MCF 10A (cell line): ENCODE data around the gene PROCR. TPM values are rescaled to one million over a fixed set of nuclear protein-coding genes. Genes with fewer than 3 reads are reported as not detected.
"Not testable (repeated sequence)": the region's sequence is repeated elsewhere in the genome, so short reads cannot be mapped to it uniquely, and the experiment has no call there.

Experiments
- BruUV-seq: library from RNA; stranded (reverse); fragments of 400-500 nt; replicated peaks from 2 replicates; lab custom pipeline; 2021; lab: Mats Ljungman, UMichigan
- CTCF ChIA-PET: fragments of 300-600 bp; sonication (Branson Sonifier 250); formaldehyde crosslinking; extraction: SDS; loops from one replicate; lab custom pipeline; 2021; ENCODE audit warnings: antibody characterized with exemption, inconsistent platforms; lab: Yijun Ruan, JAX
- POLR2A ChIA-PET: fragments of 300-600, 350-650 bp; sonication (Branson Sonifier 250); formaldehyde crosslinking; extraction: SDS; loops from one replicate; lab custom pipeline; 2020; ENCODE audit warnings: antibody characterized with exemption, inconsistent platforms; lab: Yijun Ruan, JAX
- DNase-seq: peaks from one replicate; pipeline ENCODE4 v3.0.0-alpha.2; 2018; ENCODE audit not compliant: unreplicated experiment
- H3K27ac Mint-ChIP-seq: one replicate; pipeline ENCODE4 v1.8.0; 2022; ENCODE audit warnings: mild to moderate bottlenecking, low read depth, mixed read lengths; ENCODE audit not compliant: unreplicated experiment
- H3K27me3 Mint-ChIP-seq: one replicate; pipeline ENCODE4 v1.8.0; 2022; ENCODE audit warnings: mixed read lengths; ENCODE audit not compliant: insufficient read depth, unreplicated experiment
- H3K36me3 Mint-ChIP-seq: one replicate; pipeline ENCODE4 v1.8.0; 2022; ENCODE audit warnings: mild to moderate bottlenecking, moderate library complexity, mixed read lengths; ENCODE audit not compliant: insufficient read depth, unreplicated experiment
- H3K4me1 Mint-ChIP-seq: one replicate; pipeline ENCODE4 v1.8.0; 2022; ENCODE audit warnings: mixed read lengths; ENCODE audit not compliant: insufficient read depth, unreplicated experiment
- H3K4me3 Mint-ChIP-seq: one replicate; pipeline ENCODE4 v1.8.0; 2022; ENCODE audit warnings: mild to moderate bottlenecking, moderate library complexity, mixed read lengths; ENCODE audit not compliant: unreplicated experiment
- H3K9me3 Mint-ChIP-seq: one replicate; pipeline ENCODE4 v1.8.0; 2022; ENCODE audit warnings: mixed read lengths; ENCODE audit not compliant: unreplicated experiment
- intact Hi-C: fragments of 100-400 bp; cut with micrococcal nuclease; formaldehyde crosslinking; loops from 2 replicates; pipeline ENCODE4 v1.14.1; 2022
- total RNA-seq: library from RNA; stranded (reverse); gene quantifications from 2 replicates; pipeline ENCODE4 v1.2.3, GENCODE V29; 2022
- TF ChIP-seq, protein P1 (sequence below): fragments of 200-600 bp; IDR thresholded peaks from one replicate; pipeline ENCODE4 v1.8.0; 2022; ENCODE audit warnings: antibody characterized with exemption, mild to moderate bottlenecking; ENCODE audit not compliant: unreplicated experiment

PROCR gene
- total RNA-seq, 1 experiment from 2014 or later = 34.6 TPM

GRCh38 chr20:35176132-35176531 is 4.3 kb downstream of the PROCR start:
- Mint-ChIP-seq H3K4me3 (no peak overlapping the region), H3K27ac (no peak overlapping the region), H3K36me3 (peaks cover 5% of the 10 kb centered on the region), H3K9me3 (no peaks in the 10 kb centered on the region), H3K4me1 (peaks cover 26% of the 10 kb centered on the region), H3K27me3 (no peaks in the 10 kb centered on the region)
- BruUV-seq = no TSS peak
- TF ChIP-seq, protein P1, sequence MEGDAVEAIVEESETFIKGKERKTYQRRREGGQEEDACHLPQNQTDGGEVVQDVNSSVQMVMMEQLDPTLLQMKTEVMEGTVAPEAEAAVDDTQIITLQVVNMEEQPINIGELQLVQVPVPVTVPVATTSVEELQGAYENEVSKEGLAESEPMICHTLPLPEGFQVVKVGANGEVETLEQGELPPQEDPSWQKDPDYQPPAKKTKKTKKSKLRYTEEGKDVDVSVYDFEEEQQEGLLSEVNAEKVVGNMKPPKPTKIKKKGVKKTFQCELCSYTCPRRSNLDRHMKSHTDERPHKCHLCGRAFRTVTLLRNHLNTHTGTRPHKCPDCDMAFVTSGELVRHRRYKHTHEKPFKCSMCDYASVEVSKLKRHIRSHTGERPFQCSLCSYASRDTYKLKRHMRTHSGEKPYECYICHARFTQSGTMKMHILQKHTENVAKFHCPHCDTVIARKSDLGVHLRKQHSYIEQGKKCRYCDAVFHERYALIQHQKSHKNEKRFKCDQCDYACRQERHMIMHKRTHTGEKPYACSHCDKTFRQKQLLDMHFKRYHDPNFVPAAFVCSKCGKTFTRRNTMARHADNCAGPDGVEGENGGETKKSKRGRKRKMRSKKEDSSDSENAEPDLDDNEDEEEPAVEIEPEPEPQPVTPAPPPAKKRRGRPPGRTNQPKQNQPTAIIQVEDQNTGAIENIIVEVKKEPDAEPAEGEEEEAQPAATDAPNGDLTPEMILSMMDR = no peak
- CTCF ChIA-PET = interaction anchor here (0.5 to 1.3 kb wide), 2 partner anchors 31 to 1598 kb away, joined by 4 to 5 read pairs; no protein-coding TSS in a partner anchor
- DNase-seq = no peak
- POLR2A ChIA-PET = interaction anchor here (0.6 kb wide), 1 partner anchor 102 kb away, joined by 4 read pairs; the partner anchor contains the start of gene MMP24OS
- intact Hi-C loops = no loop called here

DNA sequence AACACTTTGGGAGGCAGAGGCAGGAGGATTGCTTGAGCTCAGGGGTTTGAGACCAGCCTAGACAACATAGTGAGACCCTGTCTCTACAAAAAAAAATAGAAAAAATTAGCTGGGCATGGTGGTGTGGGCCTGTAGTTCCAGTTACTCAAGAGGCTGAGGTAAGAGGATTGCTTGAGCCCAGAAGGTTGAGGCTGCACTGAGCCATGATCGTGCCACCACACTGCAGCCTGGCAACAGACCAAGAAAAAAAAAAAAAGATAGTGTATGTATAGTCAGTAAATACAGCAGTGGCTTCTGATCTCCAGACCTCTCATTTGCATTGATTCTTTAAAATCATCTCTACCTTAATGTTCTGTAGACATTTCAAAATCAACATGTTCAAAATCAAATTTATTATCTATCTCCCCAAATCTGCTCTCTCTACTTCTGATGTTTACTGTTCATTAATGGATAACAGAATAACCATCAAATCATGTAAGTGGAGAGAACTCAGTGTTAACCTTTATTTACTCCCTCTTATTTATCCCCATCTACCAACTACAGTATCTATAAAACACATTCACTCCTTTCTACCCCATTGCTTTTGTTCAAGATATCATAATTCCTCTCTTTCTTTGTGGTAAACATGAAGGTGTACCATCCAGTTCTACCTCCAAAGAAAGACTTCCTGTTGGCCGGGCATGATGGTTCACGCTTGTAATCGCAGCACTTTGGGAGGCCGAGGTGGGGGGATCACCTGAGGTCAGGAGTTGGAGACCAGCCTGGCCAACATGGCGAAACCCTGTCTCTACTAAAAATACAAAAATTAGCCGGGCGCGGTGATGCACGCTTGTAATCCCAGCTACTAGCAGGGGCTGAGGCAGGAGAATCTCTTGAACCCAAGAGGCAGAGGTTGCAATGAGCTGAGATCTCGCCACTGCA is 7.7 kb downstream of the PROCR start:
- Mint-ChIP-seq H3K27ac (no peak overlapping the region), H3K9me3 (no peaks in the 10 kb centered on the region), H3K4me1 (no peaks in the 10 kb centered on the region), H3K36me3 (peaks cover 5% of the 10 kb centered on the region), H3K4me3 (no peak overlapping the region), H3K27me3 (no peaks in the 10 kb centered on the region)
- DNase-seq = no peak
- BruUV-seq = no TSS peak
- intact Hi-C loops = no loop called here
- POLR2A ChIA-PET = interaction anchor here (0.6 to 1.2 kb wide), 3 partner anchors 27 to 35 kb away, joined by 3 to 4 read pairs (median 3); partner anchors contain the start of gene EDEM2
- TF ChIP-seq, protein P1 = no peak
- CTCF ChIA-PET = interaction anchor here (0.6 to 1.0 kb wide), 3 partner anchors 35 to 77 kb away, joined by 3 read pairs; no protein-coding TSS in a partner anchor

- DNase-seq = no peak
- no TSS peak for BruUV-seq
- POLR2A ChIA-PET = interaction anchor here (0.7 kb wide), 1 partner anchor 34 kb away, joined by 3 read pairs; no protein-coding TSS in a partner anchor
- intact Hi-C loops = no loop called here
- Mint-ChIP-seq H3K9me3 (no peaks in the 10 kb centered on the region), H3K4me3 (no peak overlapping the region), H3K4me1 (no peaks in the 10 kb centered on the region), H3K27ac (no peak overlapping the region), H3K36me3 (peaks cover 5% of the 10 kb centered on the region), H3K27me3 (no peaks in the 10 kb centered on the region)
- CTCF ChIA-PET = interaction anchor here (0.6 to 1.0 kb wide), 2 partner anchors 35 to 76 kb away, joined by 3 read pairs; no protein-coding TSS in a partner anchor
- TF ChIP-seq, protein P1 = no peak
Observed at GRCh38 chr20:35180266-35180665, 8.4 kb downstream of the PROCR start.

DNA sequence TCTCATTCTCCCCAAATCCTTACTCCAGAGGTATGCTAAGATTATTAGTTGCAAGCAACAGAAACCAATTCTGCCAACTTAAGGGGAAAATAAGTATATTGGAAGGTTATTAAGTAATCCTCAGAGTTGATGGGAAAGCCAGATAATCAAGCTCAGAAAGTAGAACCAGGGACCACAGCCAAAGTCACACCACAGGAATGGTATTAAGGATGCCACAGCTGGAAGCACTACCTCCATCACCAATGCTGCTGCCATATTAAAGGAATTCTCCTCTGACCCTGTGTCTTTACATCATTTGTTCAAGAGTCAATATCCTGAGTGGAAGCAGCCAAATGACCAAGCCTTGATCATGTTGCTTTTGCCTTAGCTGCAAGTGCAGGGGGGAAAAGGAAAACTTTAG is 9.9 kb downstream of the PROCR start:
- CTCF ChIA-PET = no interaction called here
- Mint-ChIP-seq H3K27me3 (no peaks in the 10 kb centered on the region), H3K36me3 (peaks cover 5% of the 10 kb centered on the region), H3K9me3 (no peaks in the 10 kb centered on the region), H3K4me3 (no peak overlapping the region), H3K4me1 (no peaks in the 10 kb centered on the region), H3K27ac (no peak overlapping the region)
- BruUV-seq = no TSS peak
- TF ChIP-seq, protein P1 = no peak
- POLR2A ChIA-PET = interaction anchor here (1.6 to 2.3 kb wide), 2 partner anchors 9 to 34 kb away, joined by 3 to 5 read pairs; partner anchors contain the start of gene PROCR
- intact Hi-C loops = no loop called here
- no peak for DNase-seq

GRCh38 chr20:35186691-35187289 is 14.9 kb downstream of the PROCR start:
- intact Hi-C loops, H3K4me1 Mint-ChIP-seq, POLR2A ChIA-PET, DNase-seq, H3K27me3 Mint-ChIP-seq, H3K27ac Mint-ChIP-seq, H3K4me3 Mint-ChIP-seq, H3K9me3 Mint-ChIP-seq, BruUV-seq, H3K36me3 Mint-ChIP-seq: not testable (repeated sequence)
- CTCF ChIA-PET = interaction anchor here (0.9 to 1.8 kb wide), 4 partner anchors 9 to 58 kb away, joined by 3 to 6 read pairs (median 4); no protein-coding TSS in a partner anchor
